Measurements from ENCODE around the gene SCN8A.
A peak's percentile ranks its signal among the peaks of the same experiment; 100 is the strongest.

The SCN8A gene

GRCh38 chr12:51839310-51839947, 248.4 kb downstream of the SCN8A start:
- H3K4me3 ChIP-seq (ENCODE audit: low read depth, low read length), result no peak overlapping the region
- DNase-seq (ENCODE audit: low read depth), result no peak

DNA sequence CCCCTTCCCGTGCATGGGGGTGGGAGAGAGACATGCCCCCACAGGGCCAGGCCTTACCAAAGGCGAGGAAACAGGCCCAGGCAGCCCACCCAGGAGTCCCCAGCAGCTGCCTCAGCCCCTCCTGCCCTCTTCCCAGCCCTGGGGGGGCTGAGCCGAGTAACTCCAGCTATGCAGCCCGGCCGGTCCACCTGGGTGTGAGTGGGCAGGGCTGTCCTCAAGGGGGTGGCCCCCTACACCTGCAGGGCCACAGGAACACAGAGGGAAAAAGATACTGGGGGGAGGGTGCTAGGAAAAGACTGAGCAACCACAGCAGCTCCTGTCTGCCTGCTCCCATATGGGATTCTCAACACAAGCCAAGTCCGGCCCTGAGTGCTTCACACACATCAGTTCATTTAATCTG, 249.9 kb downstream of the SCN8A start:
- H3K4me3 ChIP-seq (ENCODE audit: low read depth, low read length), result no peak overlapping the region
- DNase-seq (ENCODE audit: low read depth), result no peak

GRCh38 chr12:51841727-51842126, 250.7 kb downstream of the SCN8A start:
- no peak overlapping the region for H3K4me3 ChIP-seq (ENCODE audit: low read depth, low read length)
- DNase-seq (ENCODE audit: low read depth), result no peak

- DNase-seq (ENCODE audit: low read depth), result no peak
- H3K4me3 ChIP-seq (ENCODE audit: low read depth, low read length), result no peak overlapping the region
These were observed 253.8 kb downstream of the SCN8A start for GRCh38 chr12:51844854-51845253.

DNA sequence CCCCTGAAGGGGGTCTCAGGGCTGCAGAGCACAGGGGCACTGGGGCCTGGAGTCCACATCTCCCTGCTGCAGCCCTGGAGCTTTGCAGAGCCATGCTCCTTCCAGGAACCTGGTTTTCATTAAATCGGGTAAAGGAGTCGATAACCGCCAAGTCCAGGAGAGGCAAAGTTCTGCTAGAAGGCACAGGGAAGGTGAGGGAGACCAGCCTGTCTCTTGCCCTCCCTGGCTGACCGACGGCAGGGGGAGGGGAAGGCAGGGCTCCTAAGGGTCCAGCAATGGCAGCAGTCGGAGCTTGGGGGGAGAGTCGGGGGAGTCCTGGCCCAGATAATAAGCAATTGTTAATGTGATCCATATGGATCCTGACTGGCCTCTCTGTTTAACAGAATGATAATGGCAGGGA, 254.4 kb downstream of the SCN8A start:
- no peak overlapping the region for H3K4me3 ChIP-seq (ENCODE audit: low read depth, low read length)
- DNase-seq (ENCODE audit: low read depth), result no peak

GRCh38 chr12:51846271-51846691, 255.2 kb downstream of the SCN8A start:
- no peak overlapping the region for H3K4me3 ChIP-seq (ENCODE audit: low read depth, low read length)

GRCh38 chr12:51846911-51847642, 256.0 kb downstream of the SCN8A start:
- no peak for DNase-seq (ENCODE audit: low read depth)
- peak overlapping the region; percentile 43 for H3K4me3 ChIP-seq (ENCODE audit: low read depth, low read length)

More at GRCh38 chr12:51846271-51846691, 255.2 kb downstream of the SCN8A start:
- DNase-seq (ENCODE audit: low read depth), result no peak

DNA sequence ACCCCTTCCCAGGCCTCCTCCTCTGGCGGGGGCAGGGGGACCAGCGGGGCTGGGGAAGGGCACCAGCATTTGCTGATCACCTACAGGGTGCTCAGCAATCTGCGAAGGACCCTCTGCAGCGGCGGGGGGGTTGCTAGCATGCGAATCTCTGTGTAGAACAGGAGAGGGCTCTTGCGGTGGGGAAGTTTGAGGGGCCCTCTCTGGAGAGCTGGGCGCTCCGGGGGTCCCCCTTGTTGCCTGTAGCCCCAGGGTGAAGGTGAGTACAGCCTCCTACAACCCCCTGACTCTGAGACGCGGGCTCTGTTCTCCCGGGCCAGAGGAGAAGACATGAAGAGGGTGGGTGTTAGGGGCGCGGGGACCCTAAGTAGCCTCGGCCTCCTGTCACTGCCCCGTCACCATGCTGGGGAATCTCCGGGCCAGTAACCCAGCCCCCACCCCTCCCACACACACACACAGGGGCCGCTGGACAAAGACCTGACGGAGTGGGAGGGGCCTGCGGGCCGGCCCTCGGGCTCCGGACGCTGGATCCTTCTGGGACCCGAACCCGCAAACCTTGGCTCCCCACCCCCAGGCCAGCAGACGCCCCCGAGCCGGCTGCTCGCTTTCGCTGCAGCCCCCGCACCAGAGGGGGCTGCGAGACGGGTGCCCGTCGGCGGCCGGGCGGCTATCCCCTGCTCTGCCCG, 256.8 kb downstream of the SCN8A start:
- no peak for DNase-seq (ENCODE audit: low read depth)
- H3K4me3 ChIP-seq (ENCODE audit: low read depth, low read length), result peak overlapping the region; percentile 43

GRCh38 chr12:51848326-51848727, 257.3 kb downstream of the SCN8A start, which contains the start of gene FIGNL2:
Gene FIGNL2 (minus strand): TSS chr12:51848718. CDS start chr12:51822413, 26,305 bp downstream.
- DNase-seq (ENCODE audit: low read depth), result no peak
- H3K4me3 ChIP-seq (ENCODE audit: low read depth, low read length), result peak within 1 kb of the TSS; percentile 43

DNA sequence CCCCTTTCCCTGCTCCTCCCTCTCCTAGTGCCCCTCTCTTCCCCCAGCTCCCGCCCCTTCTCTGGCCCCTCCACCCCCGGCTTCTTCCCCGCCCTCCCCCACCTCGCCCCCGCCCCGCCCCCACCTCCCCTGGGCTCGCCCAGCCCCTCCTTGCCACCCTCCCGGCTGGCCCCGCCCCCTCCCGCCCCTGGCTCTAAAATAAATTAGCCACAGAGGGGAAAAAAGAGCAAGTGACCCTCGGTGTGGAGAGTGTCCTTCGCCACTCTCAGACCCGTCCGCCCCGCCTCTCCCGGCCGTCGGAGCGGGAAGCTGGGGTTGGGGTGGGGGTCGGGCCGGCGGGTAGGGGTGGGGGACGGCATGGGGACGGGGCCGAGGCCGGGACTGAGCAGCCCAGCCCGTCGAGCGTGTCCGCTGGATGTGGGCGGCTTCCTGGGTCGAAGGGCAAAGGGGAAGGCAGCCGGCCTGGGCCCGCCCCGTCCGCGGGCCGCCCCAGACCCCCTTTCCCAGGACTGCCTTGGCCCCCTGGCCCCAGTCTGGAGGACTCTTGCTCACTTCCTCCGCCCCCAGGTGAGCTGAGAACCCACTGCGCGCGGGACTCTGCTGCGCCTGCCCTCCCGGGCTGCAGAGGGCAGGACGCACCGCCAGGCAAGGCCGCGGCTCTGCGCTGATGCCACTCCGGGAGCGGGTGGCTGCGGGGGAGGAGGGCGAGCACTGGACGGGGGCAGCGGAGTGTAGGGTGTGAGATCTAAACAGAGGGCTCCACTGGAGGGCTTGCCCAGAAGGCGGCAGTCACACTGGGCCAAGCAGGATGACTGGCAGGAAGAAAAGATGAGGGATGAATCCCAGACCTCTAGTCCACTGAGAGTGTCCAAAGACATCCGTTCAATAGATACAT, 258.1 kb downstream of the SCN8A start:
- DNase-seq (ENCODE audit: low read depth), result no peak
- no peak overlapping the region for H3K4me3 ChIP-seq (ENCODE audit: low read depth, low read length)

DNA sequence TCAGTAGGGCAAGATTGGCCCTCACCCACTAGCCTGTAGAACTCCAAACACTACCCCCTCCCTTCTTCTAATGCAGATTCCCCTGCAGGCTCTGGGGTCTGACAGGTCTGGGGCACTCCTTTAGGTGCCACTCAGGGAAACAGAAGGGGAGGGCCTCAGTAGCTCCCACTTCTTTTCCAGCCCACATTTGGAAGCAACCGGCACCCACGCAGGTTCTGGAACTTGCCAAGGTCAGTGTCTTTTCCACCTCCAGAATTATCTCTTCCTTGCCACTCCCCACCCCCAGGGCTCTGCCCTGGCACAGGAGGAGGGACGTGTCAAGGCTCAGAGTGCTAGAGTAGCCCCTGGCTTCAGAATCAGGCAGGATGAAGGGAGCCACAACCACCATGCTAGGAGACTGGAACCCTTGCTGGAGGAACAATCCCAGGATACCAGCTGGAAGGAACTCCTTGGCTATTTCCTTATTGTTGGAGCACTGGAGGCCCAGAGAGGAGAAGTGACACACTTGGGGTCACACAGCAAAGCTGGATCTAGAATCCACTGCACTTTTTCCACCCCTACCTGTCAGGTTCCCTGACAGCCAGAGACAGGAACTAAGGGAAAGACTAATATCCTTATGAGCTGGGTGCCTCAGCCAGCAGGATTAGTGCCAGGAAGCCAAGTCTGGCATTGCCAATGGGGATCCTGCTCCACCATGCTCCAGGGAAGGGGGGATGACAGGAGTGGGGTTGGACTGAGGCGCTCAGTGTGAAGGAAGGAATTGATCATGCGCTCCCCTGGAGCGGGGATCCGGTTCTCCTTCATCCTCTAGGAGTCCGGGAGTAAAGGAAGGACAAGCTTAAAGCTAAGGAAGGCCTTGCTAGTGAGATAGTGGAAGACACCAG, 259.3 kb downstream of the SCN8A start:
- DNase-seq (ENCODE audit: low read depth), result no peak
- no peak overlapping the region for H3K4me3 ChIP-seq (ENCODE audit: low read depth, low read length)

- no peak for DNase-seq (ENCODE audit: low read depth)
- no peak overlapping the region for H3K4me3 ChIP-seq (ENCODE audit: low read depth, low read length)
These were observed 259.9 kb downstream of the SCN8A start for GRCh38 chr12:51850965-51851299.

- no peak overlapping the region for H3K4me3 ChIP-seq (ENCODE audit: low read depth, low read length)
- DNase-seq (ENCODE audit: low read depth), result no peak
These were observed 260.5 kb downstream of the SCN8A start for GRCh38 chr12:51851413-51852124.

DNA sequence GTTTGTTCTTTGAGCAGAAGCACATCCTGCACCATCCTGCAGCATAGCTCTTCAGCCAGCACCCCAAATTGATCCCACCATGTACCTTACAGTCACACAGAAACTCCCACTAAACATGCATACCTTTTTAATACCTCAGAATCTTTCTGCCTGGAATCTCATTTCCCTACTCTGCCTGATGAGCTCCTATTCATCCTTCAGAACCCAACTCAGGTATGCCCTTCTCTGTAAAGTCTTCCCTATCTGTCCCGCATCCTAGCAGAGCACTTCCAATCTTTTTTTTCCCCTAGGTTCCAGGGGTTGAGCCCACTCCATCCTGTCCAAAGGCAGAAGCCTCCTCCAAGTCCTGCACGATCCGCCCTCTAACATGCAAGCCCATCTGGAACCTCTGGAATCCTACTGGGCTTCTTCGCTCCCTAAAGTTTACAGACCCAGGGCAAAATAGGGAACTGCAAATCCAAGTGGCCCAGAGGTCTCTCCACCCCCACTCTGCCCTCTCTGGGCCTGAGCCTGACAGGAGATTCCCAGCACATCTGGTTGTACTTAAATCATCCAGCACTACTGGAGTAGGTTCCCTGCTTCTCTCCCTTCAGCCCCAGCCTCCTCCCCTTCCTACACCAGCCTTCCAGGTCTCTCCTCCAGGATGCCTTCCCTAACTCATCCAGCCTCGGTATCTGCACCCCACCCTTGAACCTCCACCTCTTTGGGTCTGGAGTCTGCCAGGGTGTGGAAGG, 261.5 kb downstream of the SCN8A start:
- no peak for DNase-seq (ENCODE audit: low read depth)
- no peak overlapping the region for H3K4me3 ChIP-seq (ENCODE audit: low read depth, low read length)

DNA sequence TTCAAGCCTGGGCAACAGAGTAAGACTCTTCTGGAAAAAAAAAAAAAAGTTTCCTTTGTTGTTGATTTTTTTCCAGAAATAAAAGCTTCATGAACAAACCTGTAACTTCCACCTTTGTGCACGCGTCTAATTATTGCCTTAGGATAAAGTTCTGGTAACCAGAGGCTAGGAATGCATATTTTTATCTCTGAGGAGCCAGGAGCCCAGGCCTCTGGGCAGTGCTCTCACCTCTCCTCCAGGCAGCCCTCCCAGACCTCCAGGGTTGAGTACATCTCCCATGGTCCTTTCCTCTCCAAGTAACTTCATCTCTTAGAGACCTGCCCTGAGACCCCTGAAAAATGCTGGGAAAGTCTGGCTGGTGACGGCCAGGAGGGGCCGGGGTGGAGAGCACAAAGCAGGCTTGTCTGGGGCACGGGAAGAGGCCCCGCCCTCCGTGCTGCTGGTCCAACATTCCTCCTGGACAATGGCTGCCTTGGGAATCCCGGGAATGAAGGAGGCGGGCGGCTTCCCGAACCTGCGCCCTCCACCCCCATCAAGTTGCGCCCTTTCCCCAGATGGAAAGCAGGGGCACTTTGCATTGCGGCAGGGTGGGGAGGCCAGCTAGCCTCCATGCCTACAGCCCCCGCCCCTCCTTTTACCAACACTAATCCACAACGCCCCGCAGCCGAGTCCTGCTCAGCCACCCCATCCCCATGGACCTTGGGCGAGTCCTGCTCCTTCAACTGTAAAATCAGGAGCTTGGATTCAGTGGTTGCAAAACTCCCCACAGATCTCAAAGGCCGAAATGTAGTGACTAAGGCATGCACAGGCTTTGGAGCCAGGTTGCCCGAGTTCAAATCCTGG, 264.8 kb downstream of the SCN8A start:
- peak overlapping the region; percentile 22 for H3K4me3 ChIP-seq (ENCODE audit: low read depth, low read length)
- DNase-seq (ENCODE audit: low read depth), result no peak

GRCh38 chr12:51860986-51861385, 270.0 kb downstream of the SCN8A start:
- DNase-seq (ENCODE audit: low read depth), result no peak
- H3K4me3 ChIP-seq (ENCODE audit: low read depth, low read length), result no peak overlapping the region

Measured in skeletal muscle cell (primary cell).